Stimulated activated CD8-positive, alpha-beta memory T cell treated with anti-CD3 and anti-CD28 coated beads, Interleukin-15, amount 100 ng/mL, for 24 hours (primary cell): Measurements from ENCODE around the gene C5orf34.
"Not testable (repeated sequence)": the region's sequence is repeated elsewhere in the genome, so short reads cannot be mapped to it uniquely, and the experiment has no call there.

Source experiments
- DNase-seq: peaks from one replicate; pipeline ENCODE4 v3.0.0-alpha.2; 2020; ENCODE audit warnings: low read depth

The C5orf34 gene

DNA sequence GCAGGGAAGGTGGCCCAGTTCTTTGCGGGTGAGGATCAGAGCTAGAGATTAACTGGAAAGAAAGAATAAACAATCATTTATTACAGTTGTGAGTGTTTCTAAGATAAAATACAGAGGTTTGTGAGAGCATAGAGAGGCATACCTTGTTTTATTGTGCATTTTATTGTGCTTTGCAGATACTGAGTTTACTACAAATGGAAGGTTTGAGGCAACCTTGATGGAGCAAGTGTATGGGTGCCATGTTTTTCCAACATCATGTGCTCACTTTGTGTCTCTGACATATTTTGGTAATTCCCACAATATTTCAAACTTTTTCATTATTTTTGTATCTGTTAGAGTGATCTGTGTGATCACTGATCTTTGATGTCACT, 715 bp upstream of the C5orf34 start:
- DNase-seq: no peak

DNA sequence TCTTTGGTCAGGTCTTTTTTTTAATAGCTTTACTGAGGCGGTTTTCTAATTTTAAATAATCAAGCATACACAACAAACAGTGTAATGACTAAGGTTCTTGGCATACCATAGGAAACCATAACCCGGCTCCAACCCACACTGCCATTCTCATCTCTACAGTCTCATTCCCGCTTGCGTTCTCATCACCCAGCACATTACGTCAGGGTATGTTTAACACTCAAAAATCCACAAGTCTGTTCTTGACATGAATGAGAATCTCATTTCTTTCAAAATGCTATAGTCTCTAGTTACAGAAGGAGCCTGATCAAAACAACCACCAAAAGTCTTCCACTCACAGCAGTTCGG, 505 bp downstream of the C5orf34 start:
- no peak for DNase-seq

DNA sequence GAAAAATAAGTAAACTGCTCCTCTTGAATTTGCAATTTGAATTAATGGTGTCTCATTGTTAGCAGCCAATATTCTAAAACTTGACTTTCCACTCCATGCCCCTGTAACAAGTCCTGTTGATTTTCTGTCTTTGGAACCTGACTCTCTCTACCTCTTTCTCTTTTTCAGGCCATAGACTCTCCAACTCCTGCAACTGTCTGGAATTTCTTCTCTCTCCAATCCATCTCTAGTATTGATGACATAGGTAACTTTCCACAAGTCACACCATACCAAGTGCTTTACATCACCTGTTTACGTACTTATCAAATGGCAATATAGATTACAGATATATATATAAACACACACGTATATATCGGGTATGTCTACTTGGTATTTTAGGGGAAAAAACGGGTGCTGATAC, 923 bp downstream of the C5orf34 start:
- no peak for DNase-seq

DNA sequence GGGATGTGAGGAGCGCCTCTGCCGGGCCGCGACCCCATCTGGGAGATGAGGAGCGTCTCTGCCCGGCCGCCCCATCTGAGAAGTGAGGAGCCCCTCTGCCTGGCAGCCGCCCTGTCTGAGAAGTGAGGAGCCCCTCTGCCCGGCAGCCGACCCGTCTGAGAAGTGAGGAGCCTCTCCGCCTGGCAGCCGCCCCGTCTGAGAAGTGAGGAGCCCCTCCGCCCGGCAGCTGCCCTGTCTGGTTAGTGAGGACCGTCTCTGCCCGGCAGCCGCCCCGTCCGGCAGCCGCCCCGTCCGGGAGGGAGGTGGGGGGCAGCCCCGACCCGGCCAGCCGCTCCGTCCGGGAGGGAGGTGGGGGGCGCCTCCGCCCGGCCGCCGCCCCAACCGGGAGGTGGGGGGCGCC, 3.9 kb downstream of the C5orf34 start:
- DNase-seq: not testable (repeated sequence)

DNA sequence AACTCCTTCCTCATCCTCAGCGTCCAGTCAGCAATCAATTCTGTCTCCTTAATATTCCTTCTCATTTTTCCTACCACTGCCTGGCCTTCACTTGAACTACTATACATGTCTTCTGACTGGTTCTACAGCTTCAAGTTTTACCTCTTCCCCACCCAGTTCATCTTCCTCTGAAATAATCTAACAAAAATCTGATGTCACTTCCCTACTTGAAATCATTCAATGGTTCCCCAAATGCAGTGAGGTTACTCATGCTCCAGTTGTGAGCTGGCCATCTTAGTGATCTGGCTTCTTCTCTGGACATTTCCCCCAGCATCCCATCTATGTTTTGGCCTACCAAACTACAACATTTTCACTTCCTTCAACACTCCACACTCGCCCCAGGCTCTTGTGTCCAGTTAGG, 16.4 kb downstream of the C5orf34 start:
- DNase-seq: no peak

DNA sequence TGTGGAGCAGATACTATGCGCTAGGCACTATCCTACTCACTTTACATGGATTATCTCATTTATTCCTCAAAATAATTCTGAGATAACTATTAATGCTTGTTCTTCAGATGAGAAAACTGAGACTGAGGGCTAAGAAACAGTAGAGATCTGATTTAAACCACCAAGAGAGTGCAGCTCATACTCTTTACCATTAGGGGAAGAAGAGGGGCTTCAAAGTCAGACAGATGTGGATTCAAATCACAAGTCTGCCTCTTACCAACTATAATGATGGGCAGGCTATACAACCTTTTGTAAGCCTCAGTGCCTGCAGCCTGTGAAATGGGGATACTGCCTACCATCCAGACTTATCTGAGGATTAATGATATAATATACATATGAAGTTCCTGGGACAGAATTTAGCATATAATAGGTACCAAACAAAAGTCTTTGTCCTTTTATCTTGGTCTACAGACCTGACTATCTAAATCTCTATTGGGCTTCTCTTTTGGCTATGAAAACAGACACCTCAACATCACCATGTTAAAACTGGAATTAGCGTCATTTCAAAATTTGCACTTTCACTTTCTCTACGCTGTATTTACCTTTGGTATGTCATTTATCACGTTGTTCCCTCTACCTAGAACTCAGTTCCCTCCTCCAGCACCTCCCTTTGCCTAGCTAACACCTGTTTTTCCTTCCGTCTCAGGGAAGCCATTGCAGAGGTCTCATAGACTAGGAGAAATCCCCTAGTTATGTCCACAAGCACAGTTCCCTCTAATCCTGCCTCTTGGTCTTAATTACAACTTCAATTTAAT, 17.4 kb downstream of the C5orf34 start:
- no peak for DNase-seq

DNA sequence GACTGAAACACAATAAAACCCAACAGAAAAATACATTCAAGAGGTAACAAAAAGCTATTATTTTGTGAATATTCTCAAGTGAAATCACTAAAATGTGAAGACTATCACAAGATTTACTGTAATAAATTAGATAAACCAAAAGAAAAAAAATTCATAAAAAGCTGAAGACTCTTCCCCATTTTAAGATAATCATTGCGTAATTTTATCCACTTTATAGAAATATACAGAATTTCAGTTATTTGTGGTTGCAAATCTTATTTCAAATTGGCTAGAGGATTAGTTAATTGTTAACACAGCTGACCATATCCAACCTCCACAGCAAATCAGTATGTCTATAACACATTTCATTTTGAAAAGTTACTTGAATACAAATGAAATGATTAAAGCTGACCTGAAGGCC, 23.6 kb downstream of the C5orf34 start:
- no peak for DNase-seq

DNA sequence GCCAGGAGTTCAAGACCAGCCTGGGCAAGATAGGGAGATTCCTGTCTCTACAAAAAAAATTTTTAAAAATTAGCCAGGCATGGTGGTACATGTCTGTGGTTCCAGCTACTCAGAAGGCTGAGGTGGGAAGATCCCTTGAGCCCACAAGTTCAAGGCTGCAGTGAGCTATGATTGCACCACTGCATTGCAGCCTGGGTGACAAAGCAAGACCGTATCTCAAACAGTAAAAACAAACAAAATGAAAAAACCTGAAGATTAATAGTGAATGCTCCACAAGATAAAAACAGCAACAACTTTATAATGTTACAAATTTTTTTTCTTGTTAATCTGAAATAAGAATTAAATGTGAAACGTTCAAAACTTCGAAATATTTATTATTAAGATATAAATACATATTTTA, 28.6 kb downstream of the C5orf34 start:
- no peak for DNase-seq

DNA sequence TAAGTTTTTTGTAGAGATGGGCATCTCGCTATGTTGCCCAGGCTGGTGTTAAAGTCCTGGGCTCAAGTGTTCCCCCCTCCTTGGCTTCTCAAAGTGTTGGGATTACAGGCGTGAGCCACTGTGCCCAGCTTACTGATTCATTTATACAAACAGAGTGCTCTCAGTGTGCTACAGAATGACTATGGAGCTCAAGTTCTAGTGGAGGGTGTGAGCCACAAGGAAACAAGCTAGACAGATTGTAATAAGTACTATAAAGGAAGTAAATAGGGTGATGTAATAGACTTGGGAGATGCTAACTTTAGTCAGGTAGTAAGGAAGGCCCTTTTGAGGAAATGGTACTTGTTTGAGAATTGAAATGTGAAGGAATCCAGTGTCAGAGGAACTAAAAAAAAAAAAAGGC, 29.5 kb downstream of the C5orf34 start:
- DNase-seq: no peak

DNA sequence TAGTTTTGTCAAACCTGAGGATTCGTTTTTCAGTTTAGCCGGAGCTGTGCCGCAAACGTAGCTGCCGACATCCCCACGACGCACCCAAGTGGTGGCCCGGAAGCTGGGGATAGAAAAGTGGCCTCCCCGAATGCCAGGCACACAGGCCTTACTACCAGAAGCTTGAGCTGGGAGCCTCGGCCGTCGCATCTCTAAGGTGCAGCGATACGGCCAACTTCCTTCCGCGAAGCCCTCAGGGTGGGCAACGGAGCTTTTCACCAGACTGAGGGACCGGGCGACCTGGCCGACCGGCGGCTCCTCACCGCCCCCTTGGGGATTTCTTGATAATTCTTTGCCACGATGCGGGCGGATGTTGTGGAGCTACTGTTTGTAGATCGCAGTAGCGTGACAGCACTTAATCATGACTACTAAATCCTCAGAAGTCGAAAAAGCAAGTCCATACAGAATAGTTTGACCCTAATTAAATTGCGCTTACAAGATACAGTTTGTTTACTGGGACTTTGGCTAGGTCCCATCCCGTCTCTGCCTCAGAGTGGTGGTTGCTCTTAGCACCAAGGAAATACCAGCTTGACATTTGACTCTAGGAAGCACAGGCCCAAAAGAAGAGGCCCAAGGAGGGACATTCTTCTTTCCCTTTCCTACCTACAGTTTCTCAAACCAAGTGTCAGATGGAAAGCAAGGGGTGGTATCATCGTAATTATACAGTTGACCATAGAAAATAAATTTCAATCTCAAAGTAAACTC, 30.7 kb downstream of the C5orf34 start:
- peak; percentile 58 for DNase-seq

DNA sequence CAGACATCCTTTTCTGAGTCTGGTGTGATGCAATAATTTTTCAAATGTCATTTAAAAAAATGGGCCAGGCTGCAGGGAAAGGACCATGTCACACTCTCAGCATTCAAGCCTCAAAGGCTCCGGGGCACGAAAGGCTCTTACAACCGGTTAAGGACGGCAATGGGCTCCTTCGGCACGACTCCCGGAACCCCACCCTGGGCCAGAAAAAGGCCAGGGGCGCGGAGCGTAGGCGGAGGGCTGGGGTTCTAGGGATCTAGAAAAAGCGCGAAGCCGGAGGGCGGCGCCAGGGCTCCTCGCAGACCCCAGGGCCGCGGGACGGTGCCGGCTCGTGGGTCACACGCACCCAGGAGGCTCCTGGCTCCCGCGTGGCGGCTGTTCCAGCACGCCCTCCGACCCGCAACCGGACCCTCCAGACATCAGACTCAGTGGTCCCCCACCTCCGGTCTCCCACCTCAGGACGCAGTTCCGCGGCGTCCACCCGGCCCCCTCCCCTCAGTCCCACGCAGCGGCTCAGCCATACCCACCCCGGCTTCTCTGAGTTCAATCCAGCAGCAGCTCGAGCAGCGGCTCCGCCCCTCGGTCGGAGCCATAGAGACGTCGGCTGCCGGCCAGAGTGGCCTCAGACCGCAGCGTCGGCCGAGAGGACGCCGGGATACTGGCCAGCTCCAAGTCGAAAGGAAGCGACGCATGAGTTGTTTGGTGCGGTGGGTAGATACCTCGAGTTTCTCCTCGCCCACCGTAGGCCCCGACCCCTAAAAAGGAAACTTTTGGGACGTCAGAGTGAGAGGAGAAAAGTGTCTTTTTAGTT, 31.4 kb downstream of the C5orf34 start, which contains the start of gene TMEM267:
TMEM267 (minus strand) TSS at position 568 of the 808 bp plus-strand sequence. CDS start 29,896 bp downstream, outside the sequence.
- DNase-seq: peak; percentile 69

DNA sequence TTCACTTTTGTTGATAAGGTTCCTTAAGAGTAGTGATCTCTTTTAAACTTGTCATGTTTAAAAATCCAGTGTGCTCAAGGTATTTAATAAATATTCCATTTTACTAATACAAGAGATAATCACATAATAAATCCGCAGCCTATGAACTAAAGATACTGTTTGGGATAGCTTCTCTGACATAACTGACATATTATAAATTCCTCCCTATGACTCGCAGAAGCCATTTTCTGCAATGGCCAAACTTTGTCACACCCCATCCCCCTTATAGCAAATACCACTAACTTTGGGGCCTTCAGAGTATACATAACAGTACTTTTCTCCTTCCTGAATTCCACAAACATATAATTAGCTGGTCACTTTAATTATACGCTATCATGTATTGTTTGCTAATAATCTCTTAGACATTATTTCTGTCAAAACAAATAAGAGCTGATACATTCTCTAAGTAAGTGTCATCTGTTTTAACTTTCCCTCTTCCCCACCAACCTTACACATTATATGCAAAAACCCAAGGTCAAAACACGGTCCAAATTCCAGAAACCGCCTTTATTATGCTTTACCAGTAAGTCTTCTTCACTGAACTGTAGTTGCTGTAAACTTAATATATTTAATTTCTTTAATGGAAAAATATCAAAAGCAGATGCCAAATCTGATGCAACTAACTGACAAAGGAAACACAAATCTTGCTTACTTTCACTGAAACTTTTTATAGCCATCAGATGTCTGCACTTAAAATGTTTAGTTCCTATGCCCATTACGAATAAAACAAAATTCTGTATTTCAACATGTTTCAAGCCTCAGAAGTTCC, 32.3 kb downstream of the C5orf34 start:
- DNase-seq: no peak

DNA sequence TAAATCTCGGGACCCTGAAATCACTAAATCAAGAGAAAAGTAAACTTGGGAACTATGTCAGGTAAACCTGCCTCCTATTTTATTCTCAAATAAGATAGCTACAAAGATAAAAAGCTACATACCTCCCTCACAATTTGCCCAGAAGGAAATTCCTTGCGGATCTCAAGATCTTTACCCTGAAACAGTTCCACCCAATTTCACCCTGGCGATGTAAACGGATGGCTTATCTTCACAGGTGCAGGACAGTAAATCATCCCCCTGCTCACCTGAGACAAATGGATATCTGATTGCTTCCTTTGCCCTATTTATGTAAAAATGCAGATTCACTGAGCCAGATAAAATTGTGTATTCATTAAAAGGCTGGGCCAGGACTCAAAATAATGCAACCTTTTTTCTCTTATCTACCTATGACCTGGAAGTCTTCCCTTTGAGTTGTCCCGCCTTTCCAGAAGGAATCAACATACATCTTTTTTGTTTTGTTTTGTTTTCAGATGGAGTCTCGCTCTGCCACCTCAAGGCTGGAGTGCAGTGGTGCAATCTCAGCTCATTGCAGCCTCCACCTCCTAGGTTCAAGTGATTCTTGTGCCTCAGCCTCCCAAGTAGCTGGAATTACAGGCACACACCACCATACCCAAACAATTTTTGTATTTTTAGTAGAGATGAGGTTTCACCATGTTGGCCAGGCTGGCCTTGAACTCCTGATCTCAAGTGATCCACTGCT, 45.1 kb downstream of the C5orf34 start:
- DNase-seq: no peak

DNA sequence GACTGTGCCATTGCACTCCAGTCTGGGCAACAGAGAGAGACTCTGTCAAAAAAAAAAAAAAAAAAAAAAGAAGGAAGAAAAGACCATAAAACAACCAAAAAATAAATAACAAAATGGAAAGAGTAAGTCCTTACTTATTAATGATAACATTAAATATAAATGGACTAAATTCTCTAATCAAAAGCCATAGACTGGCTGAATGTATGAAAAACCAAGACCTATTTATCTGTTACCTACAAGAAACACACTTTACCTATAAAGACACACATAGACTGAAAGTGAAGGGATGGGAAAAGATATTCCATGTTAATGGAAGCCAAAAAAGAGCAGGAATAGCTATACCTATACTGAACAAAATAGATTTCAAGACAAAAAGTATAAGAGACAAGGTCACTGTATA, 47.8 kb downstream of the C5orf34 start:
- no peak for DNase-seq

DNA sequence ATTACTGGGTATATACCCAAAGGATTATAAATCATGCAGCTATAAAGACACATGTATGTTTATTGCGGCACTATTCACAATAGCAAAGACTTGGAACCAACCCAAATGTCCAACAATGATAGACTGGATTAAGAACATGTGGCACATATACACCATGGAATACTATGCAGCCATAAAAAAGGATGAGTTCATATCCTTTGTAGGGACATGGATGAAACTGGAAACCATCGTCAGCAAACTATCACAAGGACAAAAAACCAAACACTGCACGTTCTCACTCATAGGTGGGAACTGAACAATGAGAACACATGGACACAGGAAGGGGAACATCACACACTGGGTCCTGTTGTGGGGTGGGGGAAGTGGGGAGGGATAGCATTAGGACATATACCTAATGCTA, 49.5 kb downstream of the C5orf34 start:
- not testable (repeated sequence) for DNase-seq

DNA sequence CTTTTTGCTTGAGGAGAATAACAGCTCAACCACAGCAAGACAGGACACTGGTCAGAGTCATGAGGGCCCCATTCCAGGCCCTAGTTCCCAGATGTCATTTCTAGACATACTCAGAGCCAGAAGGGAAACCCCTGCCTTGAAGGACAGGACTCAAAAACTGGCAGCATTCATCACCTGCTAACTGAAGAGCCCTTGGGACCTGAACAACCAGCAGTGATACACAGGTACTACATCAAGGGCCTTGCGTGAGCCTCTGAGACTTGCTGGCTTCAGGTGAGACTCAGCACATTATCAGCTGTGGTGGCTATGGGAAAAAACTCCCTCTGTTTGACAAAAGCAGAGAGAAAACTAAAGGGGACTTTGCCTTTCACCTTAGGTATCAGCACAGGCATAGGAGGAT, 53.9 kb downstream of the C5orf34 start:
- DNase-seq: no peak

DNA sequence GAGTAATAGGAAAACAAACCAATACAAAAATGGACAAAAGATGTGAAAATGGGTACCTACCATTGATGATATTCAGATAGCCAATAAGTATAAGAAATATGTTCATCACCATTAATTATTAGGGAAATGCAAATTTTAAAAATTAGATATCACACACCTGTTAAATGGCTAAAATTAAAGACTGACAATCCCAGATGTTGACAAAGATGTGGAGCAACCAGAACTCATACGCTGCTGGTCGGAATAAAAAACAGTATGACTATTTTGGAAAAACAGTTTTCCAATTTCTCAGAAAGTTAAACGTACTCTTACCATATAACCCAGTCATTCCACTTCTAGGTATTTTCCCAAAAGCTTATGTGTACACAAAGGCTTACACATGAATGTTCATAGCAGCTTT, 58.4 kb downstream of the C5orf34 start:
- DNase-seq: no peak

DNA sequence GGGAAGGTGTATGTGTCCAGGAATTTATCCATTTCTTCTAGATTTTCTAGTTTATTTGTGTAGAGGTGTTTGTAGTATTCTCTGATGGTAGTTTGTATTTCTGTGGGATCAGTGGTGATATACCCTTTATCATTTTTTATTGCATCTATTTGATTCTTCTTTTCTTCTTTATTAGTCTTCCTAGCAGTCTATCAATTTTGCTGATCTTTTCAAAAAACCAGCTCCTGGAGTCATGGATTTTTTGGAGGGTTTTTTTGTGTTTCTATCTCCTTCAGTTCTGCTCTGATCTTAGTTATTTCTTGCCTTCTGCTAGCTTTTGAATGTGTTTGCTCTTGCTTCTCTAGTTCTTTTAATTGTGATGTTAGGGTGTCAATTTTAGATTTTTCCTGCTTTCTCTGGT, 73.4 kb downstream of the C5orf34 start:
- not testable (repeated sequence) for DNase-seq

DNA sequence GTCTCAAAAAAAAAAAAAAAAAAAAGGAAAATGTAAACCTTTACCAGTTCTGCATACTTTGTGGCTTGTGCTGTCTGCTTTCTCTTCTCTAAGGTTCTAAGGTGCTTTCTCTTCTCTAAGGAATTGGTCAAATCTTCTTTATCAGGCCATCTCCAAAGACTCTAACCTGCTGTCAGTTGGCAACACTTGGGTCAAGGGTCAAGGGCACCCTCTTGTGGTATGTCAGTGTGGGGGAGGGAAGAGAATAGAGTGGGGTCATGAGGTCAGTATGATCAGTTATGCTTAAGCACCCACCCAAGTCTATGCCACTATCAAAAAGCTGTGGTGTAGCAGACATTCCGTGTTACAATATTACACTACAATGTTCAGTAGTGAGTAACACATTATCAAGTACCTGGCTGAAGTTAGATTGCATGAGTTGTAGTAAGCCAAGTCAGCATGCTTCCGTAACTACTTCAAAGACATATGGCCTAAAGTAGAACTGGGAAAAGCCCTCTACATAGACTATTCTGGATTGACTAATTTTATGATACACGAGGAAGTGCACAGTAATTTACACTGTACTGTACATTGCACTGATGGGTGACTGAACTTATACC, 77.8 kb downstream of the C5orf34 start:
- DNase-seq: no peak
